HFFc6 (cell line): ENCODE data around the gene IL1RAP. TPM values are rescaled to one million over a fixed set of nuclear protein-coding genes. Genes with fewer than 3 reads are reported as not detected.

ENCODE experiments used
- DNase-seq: peaks from one replicate; pipeline ENCODE4 v3.0.0-alpha.2; 2018
- H3K27ac Mint-ChIP-seq: 2 replicates; pipeline ENCODE4 v1.8.0; 2020; ENCODE audit warnings: mild to moderate bottlenecking, mixed read lengths
- H3K27me3 Mint-ChIP-seq: 2 replicates; pipeline ENCODE4 v1.8.0; 2021; ENCODE audit warnings: mild to moderate bottlenecking, moderate library complexity, mixed read lengths; ENCODE audit not compliant: insufficient read depth
- H3K36me3 Mint-ChIP-seq: 2 replicates; pipeline ENCODE4 v1.8.0; 2021; ENCODE audit warnings: low read depth, mixed read lengths
- H3K4me1 Mint-ChIP-seq: 2 replicates; pipeline ENCODE4 v1.8.0; 2020; ENCODE audit warnings: low read depth, mixed read lengths
- H3K4me3 Mint-ChIP-seq: 2 replicates; pipeline ENCODE4 v1.8.0; 2020; ENCODE audit warnings: mild to moderate bottlenecking, moderate library complexity, mixed read lengths
- H3K9me3 Mint-ChIP-seq: 2 replicates; pipeline ENCODE4 v1.8.0; 2020; ENCODE audit warnings: mild to moderate bottlenecking, mixed read lengths
- total RNA-seq, 6 experiments: library from RNA; stranded (reverse); fragmentation: NEBNext Ultra II Directional; extraction: Animal tissue kit (Norgen Biotek cat#: 25700); gene quantifications; 2 replicates in 1 of 6; 3 replicates in 5 of 6; pipeline ENCODE4 v1.2.3, GENCODE V29; 2021
- TF ChIP-seq, protein P1 (sequence below): fragments of 200-600 bp; sonication (generic); IDR thresholded peaks from 2 replicates; pipeline ENCODE4 v1.5.0; 2021; ENCODE audit warnings: antibody characterized with exemption, mild to moderate bottlenecking

The IL1RAP gene
- total RNA-seq, 6 experiments from 2014 or later = 3.4 to 6.7 (median 5.3) TPM

DNA sequence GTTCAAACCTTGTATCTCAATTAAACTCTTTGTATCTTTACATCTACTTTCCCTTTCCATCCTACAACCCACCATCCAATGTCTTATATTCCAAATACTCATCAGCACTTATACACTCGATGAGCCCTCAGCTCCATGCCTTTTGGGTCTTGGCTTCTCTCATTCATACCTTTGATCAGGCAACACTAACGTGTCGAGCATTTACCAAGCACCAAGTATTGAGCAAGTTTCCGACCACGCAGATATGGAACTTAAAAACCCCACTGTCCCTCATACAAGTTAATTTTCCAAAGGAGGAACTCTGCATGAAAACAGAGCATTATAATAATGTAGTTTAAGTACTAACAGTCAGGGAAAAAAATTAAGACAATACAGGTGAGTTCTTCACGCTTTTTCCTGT, 102.8 kb downstream of the IL1RAP start:
- no peaks in the 10 kb centered on the region for H3K9me3 Mint-ChIP-seq

DNA sequence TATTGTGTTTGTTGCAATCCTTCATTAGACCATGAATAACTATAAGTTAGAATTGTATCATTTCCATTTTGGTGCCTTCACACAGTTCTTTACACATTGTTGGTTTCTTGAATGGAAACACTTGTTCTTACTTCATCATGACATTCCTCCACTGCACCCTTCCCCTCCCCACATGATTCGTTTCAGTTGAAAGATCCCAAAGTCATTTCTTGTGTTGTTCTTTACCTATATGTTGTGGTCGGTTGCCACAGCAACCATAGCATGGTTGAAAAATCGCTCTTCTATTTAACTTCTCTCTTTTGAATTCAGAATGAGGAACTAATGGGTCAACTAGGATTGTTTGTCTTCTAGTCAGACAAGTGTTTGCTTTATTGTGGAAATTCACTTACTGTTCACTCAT, 103.3 kb downstream of the IL1RAP start:
- no peak overlapping the region for H3K4me3 Mint-ChIP-seq
- H3K9me3 Mint-ChIP-seq = no peaks in the 10 kb centered on the region
- H3K36me3 Mint-ChIP-seq = no peaks in the 10 kb centered on the region
- no peak overlapping the region for H3K27ac Mint-ChIP-seq
- TF ChIP-seq, protein P1, sequence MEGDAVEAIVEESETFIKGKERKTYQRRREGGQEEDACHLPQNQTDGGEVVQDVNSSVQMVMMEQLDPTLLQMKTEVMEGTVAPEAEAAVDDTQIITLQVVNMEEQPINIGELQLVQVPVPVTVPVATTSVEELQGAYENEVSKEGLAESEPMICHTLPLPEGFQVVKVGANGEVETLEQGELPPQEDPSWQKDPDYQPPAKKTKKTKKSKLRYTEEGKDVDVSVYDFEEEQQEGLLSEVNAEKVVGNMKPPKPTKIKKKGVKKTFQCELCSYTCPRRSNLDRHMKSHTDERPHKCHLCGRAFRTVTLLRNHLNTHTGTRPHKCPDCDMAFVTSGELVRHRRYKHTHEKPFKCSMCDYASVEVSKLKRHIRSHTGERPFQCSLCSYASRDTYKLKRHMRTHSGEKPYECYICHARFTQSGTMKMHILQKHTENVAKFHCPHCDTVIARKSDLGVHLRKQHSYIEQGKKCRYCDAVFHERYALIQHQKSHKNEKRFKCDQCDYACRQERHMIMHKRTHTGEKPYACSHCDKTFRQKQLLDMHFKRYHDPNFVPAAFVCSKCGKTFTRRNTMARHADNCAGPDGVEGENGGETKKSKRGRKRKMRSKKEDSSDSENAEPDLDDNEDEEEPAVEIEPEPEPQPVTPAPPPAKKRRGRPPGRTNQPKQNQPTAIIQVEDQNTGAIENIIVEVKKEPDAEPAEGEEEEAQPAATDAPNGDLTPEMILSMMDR = no peak
- H3K4me1 Mint-ChIP-seq = peaks cover 11% of the 10 kb centered on the region
- H3K27me3 Mint-ChIP-seq = no peaks in the 10 kb centered on the region
- no peak for DNase-seq

More for the DNA sequence above, 102.8 kb downstream of the IL1RAP start:
- TF ChIP-seq, protein P1 = no peak
- Mint-ChIP-seq H3K27ac (no peak overlapping the region), H3K4me3 (no peak overlapping the region), H3K27me3 (no peaks in the 10 kb centered on the region), H3K36me3 (no peaks in the 10 kb centered on the region), H3K4me1 (peaks cover 11% of the 10 kb centered on the region)
- no peak for DNase-seq

DNA sequence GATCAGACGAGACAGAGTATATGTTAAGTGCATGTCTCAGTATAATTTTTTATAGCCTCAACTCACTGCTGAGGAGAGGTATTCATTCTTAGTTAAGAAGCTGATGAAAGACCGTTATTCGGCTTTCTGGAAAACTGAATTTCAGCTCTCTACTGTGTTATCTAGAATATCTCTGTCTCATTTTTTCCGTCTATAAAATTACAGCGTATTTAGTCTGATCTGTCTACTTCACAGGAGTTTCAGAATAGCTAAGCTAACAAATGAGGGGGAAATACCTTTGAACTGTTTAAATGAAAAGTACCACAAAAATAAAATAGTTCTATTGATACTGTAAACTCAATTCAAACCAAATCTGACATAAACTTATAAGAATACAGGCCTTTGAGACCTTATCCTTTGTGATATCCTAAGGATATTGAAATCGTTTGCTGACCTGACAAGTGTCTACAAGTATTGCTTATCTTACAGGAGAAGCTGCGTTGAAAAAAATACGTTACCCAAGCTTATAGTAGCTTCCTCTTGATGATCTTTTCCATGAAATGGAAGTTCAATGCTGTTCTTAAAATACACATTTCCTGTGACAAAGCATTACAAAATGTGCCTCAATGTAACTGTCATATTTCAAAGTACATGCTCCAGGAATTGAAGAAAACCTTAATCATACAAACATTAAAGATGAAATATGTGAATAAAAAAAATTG, 104.6 kb downstream of the IL1RAP start:
- no peak overlapping the region for H3K4me3 Mint-ChIP-seq
- peaks cover 11% of the 10 kb centered on the region for H3K4me1 Mint-ChIP-seq
- H3K9me3 Mint-ChIP-seq = no peaks in the 10 kb centered on the region
- DNase-seq = no peak
- H3K27ac Mint-ChIP-seq = no peak overlapping the region
- no peaks in the 10 kb centered on the region for H3K27me3 Mint-ChIP-seq
- H3K36me3 Mint-ChIP-seq = no peaks in the 10 kb centered on the region
- TF ChIP-seq, protein P1 = no peak

DNA sequence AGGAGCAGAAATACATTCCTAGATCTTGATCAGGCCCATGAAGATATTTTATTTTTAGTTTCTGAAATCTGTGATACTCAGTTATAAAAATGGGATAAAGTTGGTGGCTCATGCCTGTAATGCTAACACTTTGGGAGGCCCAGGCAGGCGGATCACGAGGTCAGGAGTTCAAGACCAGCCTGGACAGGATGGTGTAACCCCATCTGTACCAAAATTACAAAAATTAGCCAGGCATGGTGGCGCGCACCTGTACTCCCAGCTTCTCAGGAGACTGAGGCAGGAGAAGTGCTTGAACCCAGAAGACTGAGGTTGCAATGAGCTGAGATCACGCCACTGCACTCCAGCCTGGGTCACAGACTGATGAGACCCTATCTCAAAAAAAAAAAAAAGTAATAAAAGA, 105.5 kb downstream of the IL1RAP start:
- no peaks in the 10 kb centered on the region for H3K27me3 Mint-ChIP-seq
- no peaks in the 10 kb centered on the region for H3K36me3 Mint-ChIP-seq
- no peak overlapping the region for H3K27ac Mint-ChIP-seq
- H3K9me3 Mint-ChIP-seq = no peaks in the 10 kb centered on the region
- peaks cover 11% of the 10 kb centered on the region for H3K4me1 Mint-ChIP-seq
- H3K4me3 Mint-ChIP-seq = no peak overlapping the region
- DNase-seq = no peak
- TF ChIP-seq, protein P1 = no peak

DNA sequence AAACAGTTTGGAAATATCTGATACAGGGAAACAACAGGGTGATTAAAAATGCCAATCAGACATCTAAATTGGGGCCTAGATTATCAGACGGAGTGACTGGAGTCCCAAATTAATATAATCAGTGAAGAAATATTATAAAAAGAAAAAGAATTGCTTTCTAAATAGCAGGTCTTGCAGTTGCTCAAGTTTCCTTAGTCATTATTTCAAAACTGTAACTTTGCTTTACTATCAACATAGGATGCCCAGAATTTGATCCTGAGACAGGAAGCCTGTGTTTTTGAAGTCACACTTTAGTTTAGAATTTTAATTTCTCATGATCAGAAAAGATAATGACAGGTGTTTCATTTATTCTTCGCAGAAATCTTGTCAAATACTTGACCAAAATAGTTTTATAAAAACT, 105.9 kb downstream of the IL1RAP start:
- TF ChIP-seq, protein P1 = no peak
- no peaks in the 10 kb centered on the region for H3K9me3 Mint-ChIP-seq
- H3K4me1 Mint-ChIP-seq = peaks cover 11% of the 10 kb centered on the region
- no peak overlapping the region for H3K4me3 Mint-ChIP-seq
- DNase-seq = no peak
- H3K36me3 Mint-ChIP-seq = no peaks in the 10 kb centered on the region
- no peaks in the 10 kb centered on the region for H3K27me3 Mint-ChIP-seq
- no peak overlapping the region for H3K27ac Mint-ChIP-seq
